ENCODE results near the gene RAB3GAP1.

- TF ChIP-seq POLR2A (IDR thresholded peaks at IDR 0.05) (no peak), EP300 (IDR thresholded peaks at IDR 0.05) (no peak), CTCF (IDR thresholded peaks at IDR 0.05) (no peak)
Observed at GRCh38 chr2:135163901-135164300, 111.8 kb downstream of the RAB3GAP1 start.

All from tibial nerve (tissue), 4 donors.